22Rv1 (cell line): ENCODE data around the gene EIF3D.

ENCODE experiments used
- ZFX ChIP-seq: fragments of 450-650 bp; IDR thresholded peaks from 2 replicates; pipeline ENCODE4 v1.6.1; 2017; ENCODE audit warnings: antibody characterized with exemption, borderline replicate concordance
- TF ChIP-seq, protein P1 (sequence below): fragments of 450-650 bp; IDR thresholded peaks from 2 replicates; pipeline ENCODE4 v1.5.1; 2017; ENCODE audit warnings: mild to moderate bottlenecking

DNA sequence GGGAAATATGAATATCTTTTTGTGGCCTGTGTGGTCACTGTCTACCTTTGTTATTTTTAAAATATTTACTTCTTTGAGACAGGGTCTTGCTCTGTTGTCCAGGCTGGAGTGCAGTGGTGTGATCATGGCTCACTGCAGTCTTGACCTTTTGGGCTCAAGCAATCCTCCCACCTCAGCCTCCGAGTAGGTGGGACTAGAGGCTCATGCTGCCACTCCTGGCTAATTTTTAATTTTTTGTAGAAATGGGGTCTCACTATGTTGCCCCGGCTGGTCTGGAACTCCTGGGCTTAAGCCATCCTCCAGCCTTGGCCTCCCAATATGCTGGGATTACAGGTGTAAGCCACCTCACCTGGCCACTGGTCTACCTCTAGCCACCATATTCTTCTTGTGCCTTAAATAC, 3.5 kb upstream of the EIF3D start:
- TF ChIP-seq, protein P1, sequence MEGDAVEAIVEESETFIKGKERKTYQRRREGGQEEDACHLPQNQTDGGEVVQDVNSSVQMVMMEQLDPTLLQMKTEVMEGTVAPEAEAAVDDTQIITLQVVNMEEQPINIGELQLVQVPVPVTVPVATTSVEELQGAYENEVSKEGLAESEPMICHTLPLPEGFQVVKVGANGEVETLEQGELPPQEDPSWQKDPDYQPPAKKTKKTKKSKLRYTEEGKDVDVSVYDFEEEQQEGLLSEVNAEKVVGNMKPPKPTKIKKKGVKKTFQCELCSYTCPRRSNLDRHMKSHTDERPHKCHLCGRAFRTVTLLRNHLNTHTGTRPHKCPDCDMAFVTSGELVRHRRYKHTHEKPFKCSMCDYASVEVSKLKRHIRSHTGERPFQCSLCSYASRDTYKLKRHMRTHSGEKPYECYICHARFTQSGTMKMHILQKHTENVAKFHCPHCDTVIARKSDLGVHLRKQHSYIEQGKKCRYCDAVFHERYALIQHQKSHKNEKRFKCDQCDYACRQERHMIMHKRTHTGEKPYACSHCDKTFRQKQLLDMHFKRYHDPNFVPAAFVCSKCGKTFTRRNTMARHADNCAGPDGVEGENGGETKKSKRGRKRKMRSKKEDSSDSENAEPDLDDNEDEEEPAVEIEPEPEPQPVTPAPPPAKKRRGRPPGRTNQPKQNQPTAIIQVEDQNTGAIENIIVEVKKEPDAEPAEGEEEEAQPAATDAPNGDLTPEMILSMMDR = no peak
- no peak for TF ChIP-seq ZFX
